ENCODE results near the gene ADAMTS17. TPM values are rescaled to one million over a fixed set of nuclear protein-coding genes. Genes with fewer than 3 reads are reported as not detected.

The ADAMTS17 gene
- total RNA-seq, 1 donor from 2014 or later: 2.3 TPM

- no peak overlapping the region for H3K4me3 ChIP-seq (ENCODE audit: low read depth, low read length)
Measured at GRCh38 chr15:100279446-100279845, 62.3 kb downstream of the ADAMTS17 start.

GRCh38 chr15:100278596-100279380 is 63.0 kb downstream of the ADAMTS17 start:
- DNase-seq (ENCODE audit: low read depth): no peak
- no peak overlapping the region for H3K4me3 ChIP-seq (ENCODE audit: low read depth, low read length)
- H3K27me3 ChIP-seq (ENCODE audit: control insufficient read depth, insufficient read depth, low read length): no peaks in the 10 kb centered on the region
- TF ChIP-seq CTCF (IDR thresholded peaks at IDR 0.05; ENCODE audit: insufficient read depth, low read length, poor library complexity, severe bottlenecking): no peak
- H3K36me3 ChIP-seq (ENCODE audit: control insufficient read depth, insufficient read depth, low read length): no peaks in the 10 kb centered on the region

More at GRCh38 chr15:100279446-100279845, 62.3 kb downstream of the ADAMTS17 start:
- no peak for DNase-seq (ENCODE audit: low read depth)
- Histone ChIP-seq H3K36me3 (ENCODE audit: control insufficient read depth, insufficient read depth, low read length) (no peaks in the 10 kb centered on the region), H3K27me3 (ENCODE audit: control insufficient read depth, insufficient read depth, low read length) (no peaks in the 10 kb centered on the region)
- no peak for TF ChIP-seq CTCF (IDR thresholded peaks at IDR 0.05; ENCODE audit: insufficient read depth, low read length, poor library complexity, severe bottlenecking)

- H3K27me3 ChIP-seq (ENCODE audit: control insufficient read depth, insufficient read depth, low read length): no peaks in the 10 kb centered on the region
- TF ChIP-seq CTCF (IDR thresholded peaks at IDR 0.05; ENCODE audit: insufficient read depth, low read length, poor library complexity, severe bottlenecking): no peak
- no peaks in the 10 kb centered on the region for H3K36me3 ChIP-seq (ENCODE audit: control insufficient read depth, insufficient read depth, low read length)
- DNase-seq (ENCODE audit: low read depth): no peak
- H3K4me3 ChIP-seq (ENCODE audit: low read depth, low read length): no peak overlapping the region
Measured at GRCh38 chr15:100277087-100277855, 64.5 kb downstream of the ADAMTS17 start.

GRCh38 chr15:100276506-100276905 is 65.3 kb downstream of the ADAMTS17 start:
- H3K27me3 ChIP-seq (ENCODE audit: control insufficient read depth, insufficient read depth, low read length): no peaks in the 10 kb centered on the region
- no peaks in the 10 kb centered on the region for H3K36me3 ChIP-seq (ENCODE audit: control insufficient read depth, insufficient read depth, low read length)
- DNase-seq (ENCODE audit: low read depth): no peak
- H3K4me3 ChIP-seq (ENCODE audit: low read depth, low read length): no peak overlapping the region
- TF ChIP-seq CTCF (IDR thresholded peaks at IDR 0.05; ENCODE audit: insufficient read depth, low read length, poor library complexity, severe bottlenecking): no peak

GRCh38 chr15:100275641-100276040 is 66.1 kb downstream of the ADAMTS17 start:
- DNase-seq (ENCODE audit: low read depth): no peak
- no peaks in the 10 kb centered on the region for H3K27me3 ChIP-seq (ENCODE audit: control insufficient read depth, insufficient read depth, low read length)
- no peak overlapping the region for H3K4me3 ChIP-seq (ENCODE audit: low read depth, low read length)
- no peak for TF ChIP-seq CTCF (IDR thresholded peaks at IDR 0.05; ENCODE audit: insufficient read depth, low read length, poor library complexity, severe bottlenecking)
- H3K36me3 ChIP-seq (ENCODE audit: control insufficient read depth, insufficient read depth, low read length): no peaks in the 10 kb centered on the region
